Loucy (cell line): ENCODE data around the gene PWP2.
"Not testable (repeated sequence)": the region's sequence is repeated elsewhere in the genome, so short reads cannot be mapped to it uniquely, and the experiment has no call there.

Experiments
- CTCF ChIP-seq: fragments of 200-600 bp; sonication (generic); conservative IDR thresholded peaks from 2 replicates; pipeline ENCODE4 v1.5.1; 2014; ENCODE audit warnings: mild to moderate bottlenecking, antibody characterized with exemption, low read length
- EZH2phosphoT487 ChIP-seq: fragments of 200-600 bp; IDR thresholded peaks from 2 replicates; pipeline ENCODE4 v1.6.1; 2018; ENCODE audit warnings: antibody characterized with exemption, mild to moderate bottlenecking, moderate library complexity, borderline replicate concordance

GRCh38 chr21:44134732-44135131 is 27.5 kb downstream of the PWP2 start:
- TF ChIP-seq CTCF, EZH2phosphoT487: not testable (repeated sequence)
